GM18498 (cell line): ENCODE data around the gene KCNJ12.
"Not testable (repeated sequence)": the region's sequence is repeated elsewhere in the genome, so short reads cannot be mapped to it uniquely, and the experiment has no call there.

Experiments
- ATAC-seq: cut with Tn5 transposase; IDR thresholded peaks from one replicate; pipeline ENCODE4 v1.9.1; 2021; ENCODE audit warnings: mild to moderate bottlenecking, moderate library complexity; ENCODE audit not compliant: unreplicated experiment

KCNJ12 gene

GRCh38 chr17:21382560-21383495 lies 6.7 kb downstream of the KCNJ12 start:
- ATAC-seq: no peak

GRCh38 chr17:21385281-21385845 lies 9.2 kb downstream of the KCNJ12 start:
- ATAC-seq: no peak

- ATAC-seq: no peak
Observed at GRCh38 chr17:21387616-21388015, 11.5 kb downstream of the KCNJ12 start.

GRCh38 chr17:21388066-21388465 lies 11.9 kb downstream of the KCNJ12 start:
- ATAC-seq: no peak

- ATAC-seq: no peak
Observed at GRCh38 chr17:21388944-21389343, 12.8 kb downstream of the KCNJ12 start.

GRCh38 chr17:21389394-21389793 lies 13.2 kb downstream of the KCNJ12 start:
- ATAC-seq: no peak

- no peak for ATAC-seq
Observed at GRCh38 chr17:21390294-21390693, 14.1 kb downstream of the KCNJ12 start.

- ATAC-seq: no peak
Observed at GRCh38 chr17:21392266-21392665, 16.1 kb downstream of the KCNJ12 start.

- ATAC-seq: no peak
Observed at GRCh38 chr17:21394265-21394664, 18.1 kb downstream of the KCNJ12 start.

- ATAC-seq: no peak
Observed at GRCh38 chr17:21395764-21396163, 19.6 kb downstream of the KCNJ12 start.

GRCh38 chr17:21396237-21396636 lies 20.1 kb downstream of the KCNJ12 start:
- ATAC-seq: no peak

GRCh38 chr17:21397341-21398190 lies 21.4 kb downstream of the KCNJ12 start:
- no peak for ATAC-seq

GRCh38 chr17:21399474-21400186 lies 23.5 kb downstream of the KCNJ12 start:
- ATAC-seq: no peak

- not testable (repeated sequence) for ATAC-seq
Observed at GRCh38 chr17:21400187-21400569, 24.0 kb downstream of the KCNJ12 start.

GRCh38 chr17:21400816-21401593 lies 24.8 kb downstream of the KCNJ12 start:
- ATAC-seq: no peak

GRCh38 chr17:21402166-21402571 lies 26.0 kb downstream of the KCNJ12 start:
- not testable (repeated sequence) for ATAC-seq

- ATAC-seq: not testable (repeated sequence)
Observed at GRCh38 chr17:21402926-21403325, 26.8 kb downstream of the KCNJ12 start.

GRCh38 chr17:21404106-21404505 lies 27.9 kb downstream of the KCNJ12 start:
- not testable (repeated sequence) for ATAC-seq

GRCh38 chr17:21404539-21404938 lies 28.4 kb downstream of the KCNJ12 start:
- ATAC-seq: not testable (repeated sequence)
